Measurements from ENCODE around the gene KRT13. TPM values are rescaled to one million over a fixed set of nuclear protein-coding genes. Genes with fewer than 3 reads are reported as not detected.

Gene KRT13
- total and polyA plus RNA-seq, 2 donors (not counting 3 experiments of a cell fraction or from before 2014, with no cell fraction given): not detected

DNA sequence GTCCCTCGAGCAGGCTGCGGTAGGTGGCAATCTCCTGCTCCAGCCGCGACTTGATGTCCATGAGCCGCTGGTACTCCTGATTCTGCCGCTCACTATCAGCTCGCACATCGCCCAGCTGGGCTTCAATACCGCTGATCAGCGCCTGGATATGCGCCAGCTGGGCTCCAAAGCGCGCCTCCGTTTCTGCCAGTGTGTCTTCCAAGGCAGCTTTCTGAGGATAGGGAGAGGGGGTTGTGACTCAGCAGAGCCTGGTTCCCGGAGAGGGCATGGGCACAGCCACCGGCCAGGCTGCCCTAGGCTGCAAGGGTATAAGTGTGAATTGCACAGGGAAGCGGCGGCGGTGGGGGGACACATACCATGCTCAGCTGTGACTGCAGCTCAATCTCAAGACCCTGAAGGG, 18.4 kb upstream of the KRT13 start:
- DNase-seq (ENCODE audit: low read depth, low spot score) (no peak), FAIRE-seq (no peak)
- CTCF ChIA-PET: interaction anchor here (1.4 to 8.5 kb wide), 3 partner anchors 17 to 125 kb away, joined by 3 to 126 read pairs (median 6); no protein-coding TSS in a partner anchor
- Histone ChIP-seq H2AFZ (ENCODE audit: low read depth, low read length) (no peak overlapping the region), H3K36me3 (ENCODE audit: control insufficient read depth in 2 of 2, extremely low read depth in 1 of 2, insufficient read depth in 2 of 2, low read length in 2 of 2) (no peaks in the 10 kb centered on the region), H3K4me2 (ENCODE audit: insufficient read depth, low read length) (no peak overlapping the region), H3K9me3 (replicated peaks; ENCODE audit: control insufficient read depth, insufficient read depth, low read length) (no peaks in the 10 kb centered on the region), H4K20me1 (replicated peaks; ENCODE audit: control insufficient read depth, extremely low read depth, insufficient read depth, low read length) (no peaks in the 10 kb centered on the region), H3K79me2 (ENCODE audit: control insufficient read depth, insufficient read depth, low read length) (no peaks in the 10 kb centered on the region), H3K27ac (ENCODE audit: insufficient read depth, low read depth, low read length) (no peak overlapping the region), H3K9ac (replicated peaks; ENCODE audit: extremely low read depth, insufficient read depth, low read length) (no peak overlapping the region), H3K4me3 (replicated peaks in 1 of 3; ENCODE audit: insufficient read depth in 1 of 3, low read depth in 1 of 3, low read length in 3 of 3) (no peak overlapping the region), H3K4me1 (ENCODE audit: control insufficient read depth, extremely low read depth, insufficient read depth, low read length) (peaks cover 30% of the 10 kb centered on the region), H3K9me1 (replicated peaks; ENCODE audit: control insufficient read depth, extremely low read depth, insufficient read depth, low read length) (no peaks in the 10 kb centered on the region), H3K27me3 (ENCODE audit: control insufficient read depth in 2 of 2, insufficient read depth in 2 of 2, low read length in 2 of 2) (no peaks in the 10 kb centered on the region)
- intact Hi-C loops (cut with micrococcal nuclease): no loop called here
- dilution Hi-C loops (cut with MboI; ENCODE audit: extremely low pct_ligation_motif_present, low sequenced_read_pairs): no loop called here
- BruUV-seq (replicated peaks): no TSS peak
- POLR2A ChIA-PET: no interaction called here
- TF ChIP-seq MYC (IDR thresholded peaks at IDR 0.05; ENCODE audit: low read depth, low read length) (no peak), POLR2A (IDR thresholded peaks at IDR 0.05; ENCODE audit: low read depth, low read length) (no peak), POLR2AphosphoS5 (IDR thresholded peaks at IDR 0.05; ENCODE audit: insufficient read depth, low read depth, low read length) (no peak), JUN (IDR thresholded peaks at IDR 0.05; ENCODE audit: borderline replicate concordance, insufficient read depth, insufficient read length, low read depth) (no peak), FOS (IDR thresholded peaks at IDR 0.05; ENCODE audit: borderline replicate concordance, insufficient read depth, low read length) (no peak), GATA2 (IDR thresholded peaks at IDR 0.05; ENCODE audit: insufficient read depth, insufficient read length, low read depth, low read length) (no peak), EZH2 (IDR thresholded peaks at IDR 0.05; ENCODE audit: borderline replicate concordance, low read depth, low read length, severe bottlenecking) (no peak)
- TF ChIP-seq, protein P1, sequence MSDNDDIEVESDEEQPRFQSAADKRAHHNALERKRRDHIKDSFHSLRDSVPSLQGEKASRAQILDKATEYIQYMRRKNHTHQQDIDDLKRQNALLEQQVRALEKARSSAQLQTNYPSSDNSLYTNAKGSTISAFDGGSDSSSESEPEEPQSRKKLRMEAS (IDR thresholded peaks at IDR 0.05; ENCODE audit: insufficient read depth, insufficient read length): no peak
- TF ChIP-seq, protein P2, sequence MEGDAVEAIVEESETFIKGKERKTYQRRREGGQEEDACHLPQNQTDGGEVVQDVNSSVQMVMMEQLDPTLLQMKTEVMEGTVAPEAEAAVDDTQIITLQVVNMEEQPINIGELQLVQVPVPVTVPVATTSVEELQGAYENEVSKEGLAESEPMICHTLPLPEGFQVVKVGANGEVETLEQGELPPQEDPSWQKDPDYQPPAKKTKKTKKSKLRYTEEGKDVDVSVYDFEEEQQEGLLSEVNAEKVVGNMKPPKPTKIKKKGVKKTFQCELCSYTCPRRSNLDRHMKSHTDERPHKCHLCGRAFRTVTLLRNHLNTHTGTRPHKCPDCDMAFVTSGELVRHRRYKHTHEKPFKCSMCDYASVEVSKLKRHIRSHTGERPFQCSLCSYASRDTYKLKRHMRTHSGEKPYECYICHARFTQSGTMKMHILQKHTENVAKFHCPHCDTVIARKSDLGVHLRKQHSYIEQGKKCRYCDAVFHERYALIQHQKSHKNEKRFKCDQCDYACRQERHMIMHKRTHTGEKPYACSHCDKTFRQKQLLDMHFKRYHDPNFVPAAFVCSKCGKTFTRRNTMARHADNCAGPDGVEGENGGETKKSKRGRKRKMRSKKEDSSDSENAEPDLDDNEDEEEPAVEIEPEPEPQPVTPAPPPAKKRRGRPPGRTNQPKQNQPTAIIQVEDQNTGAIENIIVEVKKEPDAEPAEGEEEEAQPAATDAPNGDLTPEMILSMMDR (IDR thresholded peaks at IDR 0.05; ENCODE audit: extremely low read depth in 1 of 2, insufficient read depth in 1 of 2, low read depth in 1 of 2, low read length in 2 of 2): no peak
